NOMO-1 treated with DMSO at 0.1 percent for 48 hours (cell line): ENCODE data around the gene IARS2.
A peak's percentile ranks its signal among the peaks of the same experiment; 100 is the strongest.
"Not testable (repeated sequence)": the region's sequence is repeated elsewhere in the genome, so short reads cannot be mapped to it uniquely, and the experiment has no call there.

Source experiments
- DNase-seq: peaks from one replicate; lab custom pipeline; 2025; ENCODE audit not compliant: unreplicated experiment; lab: John Stamatoyannopoulos, UW

The IARS2 gene

DNA sequence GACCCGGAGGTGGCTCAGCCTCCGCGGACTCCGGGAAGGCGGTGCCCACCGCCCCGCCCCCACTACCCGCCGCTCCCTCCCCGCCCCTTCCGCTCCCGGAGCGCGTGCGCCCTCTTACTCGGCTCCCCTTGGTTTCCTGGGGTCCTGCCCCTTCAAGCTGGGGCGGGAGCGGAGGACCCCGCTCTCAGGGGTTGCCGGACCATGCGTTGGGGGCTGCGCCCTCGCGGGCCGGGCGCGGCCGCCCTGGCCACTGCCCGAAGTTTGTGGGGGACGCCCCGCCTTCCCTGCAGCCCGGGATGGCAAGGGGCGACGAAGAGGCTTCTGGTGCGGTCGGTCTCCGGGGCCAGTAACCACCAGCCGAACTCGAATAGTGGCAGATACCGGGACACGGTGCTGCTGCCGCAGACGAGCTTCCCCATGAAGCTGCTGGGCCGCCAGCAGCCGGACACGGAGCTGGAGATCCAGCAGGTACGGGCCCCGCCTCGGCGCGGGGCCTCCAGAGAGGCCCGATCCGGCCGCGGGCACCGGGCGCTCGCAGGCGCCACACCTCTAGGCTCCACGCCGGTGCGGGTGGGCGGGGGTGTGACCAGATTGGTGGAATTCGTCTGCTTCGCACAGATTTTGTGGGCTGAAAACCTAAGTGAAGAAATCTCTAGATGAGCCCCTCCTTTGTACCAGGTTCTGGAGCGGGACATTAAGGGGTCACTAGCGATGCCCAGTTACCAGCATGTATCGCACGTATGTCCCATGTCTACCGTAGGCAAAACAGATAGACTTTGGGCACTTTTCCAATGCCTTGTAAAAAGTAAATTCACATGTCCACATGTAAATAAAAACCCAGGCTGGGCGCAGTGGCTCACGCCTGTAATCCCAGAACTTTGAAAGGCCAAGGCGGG is at the start of gene IARS2:
Gene IARS2, plus strand, starts transcription at position 117 of the 896 bp plus-strand sequence. Its CDS starts 85 bp downstream, at position 202.
- peak; percentile 76 for DNase-seq

DNA sequence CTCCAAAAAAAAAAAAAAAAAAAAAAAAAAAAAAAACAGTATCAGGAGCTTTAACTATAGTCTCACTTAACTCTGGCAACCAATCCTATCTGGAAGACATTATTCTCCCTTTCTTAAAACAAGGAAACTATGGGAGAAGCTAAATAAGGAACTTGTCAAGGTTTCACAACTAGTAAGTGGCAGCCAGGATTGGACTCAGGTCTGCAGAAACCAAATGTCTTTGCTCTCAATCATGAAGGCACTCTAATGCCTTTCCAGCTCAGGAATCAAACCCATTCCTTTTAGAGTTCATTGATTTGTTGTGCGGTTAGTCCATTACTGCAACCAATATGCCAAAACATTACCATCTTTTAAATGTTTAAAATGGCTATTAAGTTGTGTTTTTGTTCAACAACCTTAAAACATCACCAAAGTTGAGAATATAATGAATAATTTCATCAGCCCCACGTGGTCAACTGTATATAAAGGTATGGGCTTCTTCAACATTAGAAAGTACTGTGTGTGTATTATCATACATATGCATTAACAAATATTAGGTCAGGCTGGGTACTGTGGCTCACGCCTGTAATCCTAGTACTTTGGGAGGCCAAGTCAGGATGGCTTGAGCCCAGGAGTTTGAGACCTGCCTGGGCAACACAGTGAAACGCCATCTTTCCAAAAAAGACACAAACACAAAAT is 49.1 kb upstream of the IARS2 start:
- DNase-seq: peak; percentile 15

- no peak for DNase-seq
Observed at GRCh38 chr1:220045356-220046051, 48.4 kb upstream of the IARS2 start.

- DNase-seq: peak; percentile 97
Observed at GRCh38 chr1:220046052-220046930, 47.6 kb upstream of the IARS2 start, which contains the start of gene EPRS1. EPRS1 (minus strand) TSS chr1:220046505; CDS start chr1:220046388, 117 bp downstream.

DNA sequence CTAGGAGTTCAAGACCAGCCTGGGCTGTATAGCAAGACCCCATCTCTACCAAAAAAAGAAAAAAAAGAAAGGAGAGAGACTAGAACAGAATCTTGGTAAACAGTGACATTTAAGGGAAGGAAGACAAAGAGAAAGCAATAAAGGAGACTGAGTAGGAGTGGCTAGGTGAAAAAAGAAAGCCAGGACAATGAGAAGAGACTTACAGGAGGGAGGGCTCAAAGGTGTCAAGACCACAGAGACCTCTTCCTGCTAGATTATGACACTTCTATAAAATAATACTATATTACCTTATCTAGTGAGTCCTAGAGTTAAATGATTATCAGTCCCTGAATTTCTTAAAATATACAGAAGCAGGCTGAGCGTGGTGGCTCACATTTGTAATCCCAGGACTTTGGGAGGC is 37.6 kb upstream of the IARS2 start:
- no peak for DNase-seq

- DNase-seq: no peak
Observed at GRCh38 chr1:220060876-220061275, 33.1 kb upstream of the IARS2 start.

DNA sequence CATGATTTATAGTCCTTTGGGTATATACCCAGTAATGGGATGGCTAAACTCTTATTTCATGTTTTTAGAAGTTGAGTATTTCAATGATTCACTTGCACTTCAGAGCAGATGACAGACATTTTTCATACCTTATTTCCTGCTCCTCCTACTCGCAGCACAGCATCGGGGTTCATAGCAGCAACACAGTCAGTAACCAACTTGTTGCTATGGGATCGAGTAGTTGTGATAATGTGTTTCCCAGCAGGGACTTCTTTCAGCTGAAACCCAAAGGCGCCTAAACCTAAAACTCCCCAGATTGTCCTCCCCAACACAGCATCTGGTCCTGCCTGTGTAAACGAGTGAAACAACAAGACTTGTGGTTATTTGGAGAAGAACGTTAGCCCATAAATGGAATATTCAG is 31.3 kb upstream of the IARS2 start:
- DNase-seq: no peak

GRCh38 chr1:220067269-220068204 is 26.4 kb upstream of the IARS2 start:
- DNase-seq: no peak

DNA sequence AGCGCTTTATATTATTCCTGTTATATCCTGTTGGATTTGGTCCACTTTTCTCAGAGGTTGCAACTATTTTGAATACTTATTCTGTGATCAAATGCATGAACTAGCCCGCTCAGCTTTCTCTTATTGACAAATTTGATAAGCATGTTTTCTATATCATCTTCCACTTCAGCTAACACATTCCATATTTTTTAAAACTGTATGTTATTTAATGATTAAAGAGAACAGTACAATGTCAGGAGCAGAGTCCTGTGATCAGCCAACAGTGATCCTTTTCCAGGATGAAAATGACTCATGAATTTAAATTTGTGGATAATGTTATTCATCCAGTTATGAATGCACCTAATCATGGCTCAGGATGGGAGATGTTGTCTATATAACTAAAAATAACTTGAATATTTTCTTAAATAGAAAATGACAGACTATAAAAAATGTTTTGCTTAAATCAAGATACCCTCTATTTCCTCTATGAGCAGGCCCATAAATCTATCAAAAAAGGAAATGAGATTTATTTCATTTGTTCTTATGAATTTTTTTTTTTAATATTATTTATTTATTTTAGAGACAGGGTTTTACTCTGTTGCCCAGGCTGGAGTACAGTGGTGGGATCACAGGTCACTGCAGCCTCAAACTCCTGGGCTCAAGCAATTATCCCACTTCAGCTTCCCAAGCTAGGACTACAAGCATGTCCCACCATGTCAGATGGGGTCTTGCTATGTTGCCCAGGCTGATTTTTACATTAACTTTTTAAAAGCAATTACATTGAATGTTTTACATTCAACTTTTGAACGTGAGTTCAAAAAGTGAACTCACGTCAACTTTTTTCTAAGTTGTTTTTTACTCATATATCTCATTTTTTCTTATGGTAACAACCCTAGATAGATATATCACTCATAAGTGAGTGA is 16.8 kb upstream of the IARS2 start:
- DNase-seq: no peak

DNA sequence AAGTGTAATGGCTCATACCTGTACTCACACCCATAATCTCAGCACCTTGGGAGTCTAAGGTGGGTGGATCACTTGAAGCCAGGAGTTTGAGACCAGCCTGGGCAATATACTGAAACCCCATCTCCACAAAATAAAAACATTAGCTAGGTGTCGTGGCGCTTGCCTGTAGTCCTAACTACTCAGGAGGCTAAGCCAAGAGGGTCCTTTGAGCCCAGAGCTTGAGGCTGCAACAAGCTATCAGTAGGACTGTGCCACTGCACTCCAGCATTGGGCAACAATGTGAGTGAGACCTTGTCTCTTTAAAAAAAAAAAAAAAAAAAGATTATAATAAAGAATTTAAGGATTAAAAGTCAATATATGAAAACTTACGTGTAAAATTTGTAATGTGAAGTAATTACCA is 16.0 kb upstream of the IARS2 start:
- no peak for DNase-seq

DNA sequence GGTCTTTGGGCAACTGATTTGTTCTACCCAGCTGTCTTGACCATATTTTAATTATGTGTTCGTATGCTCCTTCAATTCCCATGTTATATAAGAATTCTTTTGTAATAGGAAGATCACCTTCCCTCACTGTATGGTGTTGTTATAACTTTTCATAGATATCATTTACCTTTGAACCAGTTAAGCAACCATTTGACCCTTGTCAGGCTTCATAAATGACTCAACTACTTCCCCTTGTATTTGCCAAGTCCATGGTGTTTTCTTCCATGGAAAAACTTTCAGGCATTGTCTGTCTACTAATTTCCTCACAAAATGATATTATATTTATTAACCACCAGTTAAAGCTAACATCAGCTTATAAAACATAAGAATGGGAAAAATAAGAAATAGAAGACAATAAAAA is 9.5 kb upstream of the IARS2 start:
- DNase-seq: no peak

GRCh38 chr1:220086261-220086686 is 7.7 kb upstream of the IARS2 start:
- DNase-seq: not testable (repeated sequence)

GRCh38 chr1:220089650-220090556 is 4.0 kb upstream of the IARS2 start, which contains the start of gene BPNT1:
BPNT1 (minus strand) TSS chr1:220089788; CDS start chr1:220079846, 9,942 bp downstream.
- peak; percentile 96 for DNase-seq

DNA sequence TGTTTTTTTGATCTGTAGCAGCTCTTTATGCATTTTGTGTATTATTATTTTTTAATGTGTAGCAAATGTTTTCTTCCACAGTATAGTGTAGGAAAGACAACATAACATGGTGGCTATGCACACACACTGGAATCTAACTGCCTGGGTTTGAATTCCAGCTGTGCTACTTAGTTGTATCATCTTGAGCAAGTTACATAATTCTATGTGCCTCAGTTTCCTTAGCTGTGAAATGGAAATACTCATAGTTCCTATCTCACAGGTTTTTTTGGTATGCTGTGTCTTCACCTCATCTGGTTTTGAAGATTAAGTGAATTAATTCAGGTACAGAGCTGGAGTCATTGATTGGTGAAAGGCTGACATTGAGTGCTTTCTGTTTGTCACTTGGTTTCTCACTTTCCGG is 1.2 kb upstream of the IARS2 start:
- no peak for DNase-seq

DNA sequence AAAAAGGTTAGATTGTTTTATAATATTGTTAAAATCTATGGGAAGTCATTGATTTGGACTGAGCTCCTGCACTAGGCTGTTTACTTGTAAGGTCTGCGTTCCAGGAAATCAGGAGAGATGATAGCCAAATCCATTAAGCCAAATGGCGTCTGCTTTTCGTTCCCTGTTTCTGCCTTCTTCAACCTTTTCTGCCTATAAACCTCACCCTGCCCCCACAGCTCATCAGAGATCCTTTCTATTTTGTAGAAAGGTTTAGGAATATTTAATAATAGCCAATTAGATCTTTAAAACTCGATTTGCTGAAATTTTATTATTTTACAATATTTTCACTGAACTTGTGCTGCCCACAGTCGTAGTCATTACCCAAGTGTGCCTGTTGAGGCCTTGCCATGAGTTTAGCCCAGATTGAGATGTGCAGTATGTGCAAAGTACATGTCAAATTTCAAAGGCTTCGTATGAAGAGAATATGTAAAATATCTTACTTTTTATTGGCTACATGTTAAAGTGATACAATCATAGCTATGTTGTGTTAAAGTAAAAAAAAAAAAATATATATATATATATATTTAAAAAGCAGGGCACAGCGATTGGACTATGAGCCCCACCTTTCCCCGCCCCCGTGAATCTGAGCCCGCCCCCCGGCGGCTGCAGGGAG is 444 bp upstream of the IARS2 start:
- DNase-seq: no peak

DNA sequence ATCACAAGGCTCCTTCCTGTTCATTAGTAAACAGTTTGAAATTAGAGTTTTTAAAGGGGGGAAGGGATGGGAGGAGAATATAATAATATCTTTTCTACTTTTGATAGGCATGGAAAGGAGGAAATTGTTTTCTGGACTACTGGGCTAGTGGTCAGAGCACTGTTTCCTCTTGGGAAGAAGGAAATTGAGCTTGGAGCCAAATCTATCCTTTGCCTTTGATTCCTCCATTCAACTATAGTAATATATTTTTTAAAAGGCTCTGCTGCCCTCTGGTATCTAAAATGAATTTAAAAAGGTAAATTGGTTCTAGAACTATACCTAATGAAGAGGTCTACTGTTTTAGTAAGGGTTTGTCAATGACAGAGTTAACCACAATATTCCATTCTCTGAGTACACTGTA is 5.9 kb downstream of the IARS2 start:
- DNase-seq: no peak

DNA sequence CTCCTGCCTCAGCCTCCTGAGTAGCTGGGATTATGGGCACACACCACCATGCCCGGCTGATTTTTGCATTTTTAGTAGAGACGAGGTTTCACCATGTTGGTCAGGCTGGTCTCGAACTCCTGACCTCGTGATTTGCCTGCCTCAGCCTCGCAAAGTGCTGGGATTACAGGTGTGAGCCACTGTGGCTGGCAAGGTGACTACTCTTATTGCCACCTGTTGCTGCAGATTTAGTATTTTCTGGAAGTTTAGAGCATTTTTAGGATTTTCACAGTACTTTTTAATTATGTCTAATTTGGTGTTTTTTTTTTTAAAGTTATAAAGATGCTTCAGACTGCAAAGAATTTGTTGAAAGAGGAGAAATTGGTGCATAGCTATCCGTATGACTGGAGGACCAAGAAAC is 16.5 kb downstream of the IARS2 start:
- DNase-seq: not testable (repeated sequence)
